GM13977 (cell line): ENCODE data around the gene TMEM120B.

Experiments used
- DNase-seq: peaks from one replicate; pipeline ENCODE4 v3.0.0; 2012; ENCODE audit warnings: low spot score
- CTCF ChIP-seq: IDR thresholded peaks from 2 replicates; pipeline ENCODE4 v1.5.1; 2012; ENCODE audit warnings: mild to moderate bottlenecking, control low read depth; ENCODE audit not compliant: insufficient read depth; ENCODE audit errors: extremely low read depth, missing control alignments
- in situ Hi-C: fragments of 300-500 bp; cut with MboI; formaldehyde crosslinking; loops from one replicate; pipeline ENCODE4 v1.12.0; 2022; ENCODE audit warnings: low sequenced_read_pairs, low pct_unique_long_range_greater_than_20kb, mixed read lengths, inconsistent platforms; ENCODE audit not compliant: unreplicated experiment

TMEM120B gene

GRCh38 chr12:121829250-121829918, 116.8 kb downstream of the TMEM120B start:
- no peak for DNase-seq
- TF ChIP-seq CTCF, result no peak
- in situ Hi-C loops, result no loop called here

- no peak for TF ChIP-seq CTCF
- in situ Hi-C loops, result no loop called here
These were observed 117.6 kb downstream of the TMEM120B start for GRCh38 chr12:121830134-121830533.

GRCh38 chr12:121830588-121831265, 118.2 kb downstream of the TMEM120B start:
- DNase-seq, result no peak
- no peak for TF ChIP-seq CTCF
- in situ Hi-C loops, result no loop called here

More at GRCh38 chr12:121830134-121830533, 117.6 kb downstream of the TMEM120B start:
- no peak for DNase-seq
